Neuronal stem cell (in vitro differentiated cells): ENCODE measurements around the gene LAMA5.
A peak's percentile ranks its signal among the peaks of the same experiment; 100 is the strongest.

Experiments
- DNase-seq: peaks from one replicate; pipeline ENCODE4 v3.0.0-alpha.2; 2013; ENCODE audit warnings: low spot score
- H2AFZ ChIP-seq: one replicate; pipeline ENCODE4 v1.6.1; 2013; ENCODE audit warnings: mild to moderate bottlenecking, low read length, inconsistent platforms
- H2AK5ac ChIP-seq: 2 replicates; pipeline ENCODE4 v1.6.1; 2013; ENCODE audit warnings: low read depth, mild to moderate bottlenecking, inconsistent platforms, low read length, moderate library complexity, mixed read lengths
- H2BK120ac ChIP-seq: 2 replicates; pipeline ENCODE4 v1.6.1; 2013; ENCODE audit warnings: low read depth, mild to moderate bottlenecking, inconsistent platforms, low read length, moderate library complexity, mixed read lengths
- H2BK12ac ChIP-seq: one replicate; pipeline ENCODE4 v1.6.1; 2013; ENCODE audit warnings: low read length, inconsistent platforms
- H2BK15ac ChIP-seq: 2 replicates; pipeline ENCODE4 v1.6.1; 2013; ENCODE audit warnings: mild to moderate bottlenecking, low read length, inconsistent platforms, mixed read lengths
- H2BK5ac ChIP-seq: one replicate; pipeline ENCODE4 v1.6.1; 2013; ENCODE audit warnings: inconsistent platforms, mild to moderate bottlenecking, low read length, moderate library complexity
- H3K14ac ChIP-seq: one replicate; pipeline ENCODE4 v1.6.1; 2013; ENCODE audit warnings: low read length, inconsistent platforms
- H3K18ac ChIP-seq: 2 replicates; pipeline ENCODE4 v1.6.1; 2013; ENCODE audit warnings: low read length, inconsistent platforms
- H3K23ac ChIP-seq: 2 replicates; pipeline ENCODE4 v1.6.1; 2013; ENCODE audit warnings: low read depth, mild to moderate bottlenecking, mixed read lengths, low read length, inconsistent platforms; ENCODE audit not compliant: poor library complexity
- H3K27ac ChIP-seq: replicated peaks from 3 replicates; pipeline ENCODE4 v1.5.1; 2013; ENCODE audit warnings: low read length, inconsistent platforms
- H3K27me3 ChIP-seq, 3 experiments: 2 replicates each; pipeline ENCODE4 v1.6.1; 2013; ENCODE audit warnings: low read length in 3 of 3, mild to moderate bottlenecking in 2 of 3, inconsistent platforms in 1 of 3, low read depth in 1 of 3, mixed read lengths in 1 of 3, moderate library complexity in 1 of 3; ENCODE audit not compliant: control insufficient read depth in 3 of 3, insufficient read depth in 3 of 3
- H3K36me3 ChIP-seq, 2 donors: replicated peaks in 1 of 2; 2 replicates each; pipeline ENCODE4 v1.6.1; 2013; ENCODE audit warnings: low read length in 2 of 2; ENCODE audit not compliant: control insufficient read depth in 2 of 2, insufficient read depth in 2 of 2
- H3K4ac ChIP-seq: 2 replicates; pipeline ENCODE4 v1.6.1; 2013; ENCODE audit warnings: inconsistent platforms, mild to moderate bottlenecking, low read length, moderate library complexity
- H3K4me1 ChIP-seq, 2 donors: 1 replicate in 1 of 2; 2 replicates in 1 of 2; pipeline ENCODE4 v1.6.1; 2013; ENCODE audit warnings: low read length in 2 of 2, low read depth in 1 of 2; ENCODE audit not compliant: control insufficient read depth in 2 of 2, insufficient read depth in 1 of 2
- H3K4me2 ChIP-seq: one replicate; pipeline ENCODE4 v1.6.1; 2013; ENCODE audit warnings: mild to moderate bottlenecking, low read length, inconsistent platforms; ENCODE audit not compliant: insufficient read depth, poor library complexity, severe bottlenecking
- H3K4me3 ChIP-seq, 2 donors: 2 replicates each; pipeline ENCODE4 v1.5.1; 2013; ENCODE audit warnings: low read length in 2 of 2, mild to moderate bottlenecking in 2 of 2, inconsistent platforms in 1 of 2, moderate library complexity in 1 of 2
- H3K79me1 ChIP-seq: one replicate; pipeline ENCODE4 v1.6.1; 2013; ENCODE audit warnings: low read depth, mild to moderate bottlenecking, inconsistent platforms, low read length, moderate library complexity
- H3K9ac ChIP-seq: one replicate; pipeline ENCODE4 v1.6.1; 2013; ENCODE audit warnings: mild to moderate bottlenecking, low read depth, low read length, inconsistent platforms; ENCODE audit not compliant: poor library complexity
- H3K9me3 ChIP-seq, 2 donors: replicated peaks in 1 of 2; 2 replicates each; pipeline versions ENCODE3 to v1.6.1; 2013; ENCODE audit warnings: low read length in 2 of 2, mild to moderate bottlenecking in 2 of 2, inconsistent platforms in 1 of 2, low read depth in 1 of 2, mixed read lengths in 1 of 2, moderate library complexity in 1 of 2; ENCODE audit not compliant: control insufficient read depth in 2 of 2, insufficient read depth in 1 of 2
- H4K8ac ChIP-seq: one replicate; pipeline ENCODE4 v1.6.1; 2013; ENCODE audit warnings: low read depth, mild to moderate bottlenecking, inconsistent platforms, low read length, moderate library complexity
- H4K91ac ChIP-seq: one replicate; pipeline ENCODE4 v1.6.1; 2013; ENCODE audit warnings: low read length, low read depth, mild to moderate bottlenecking, inconsistent platforms; ENCODE audit not compliant: poor library complexity
- WGBS, 2 donors: extraction: QIAGEN DNeasy Blood & Tissue Kit; methylation state at CpG; one replicate each; pipeline ENCODE4 v1.1.7; 2013; ENCODE audit warnings: missing lambda C conversion rate in 2 of 2, mixed read lengths in 1 of 2; ENCODE audit not compliant: insufficient read length in 2 of 2, insufficient replicate concordance in 1 of 2; ENCODE audit errors: extremely low coverage in 2 of 2; 5-methylcytosine and 5-hydroxymethylcytosine counted together

The LAMA5 gene

GRCh38 chr20:62259294-62259565 is 107.9 kb downstream of the LAMA5 start:
- peaks cover 2 to 3% of the 10 kb centered on the region in 2 donors for H3K9me3 ChIP-seq
- H2BK120ac ChIP-seq: no peak overlapping the region
- H4K8ac ChIP-seq: no peak overlapping the region
- no peak overlapping the region for H3K4ac ChIP-seq
- no peak overlapping the region for H3K14ac ChIP-seq
- no peak overlapping the region for H2BK12ac ChIP-seq
- no peak overlapping the region for H3K4me3 ChIP-seq
- peaks cover 35 to 75% of the 10 kb centered on the region in 2 donors for H3K36me3 ChIP-seq
- H3K27me3 ChIP-seq: no peaks in the 10 kb centered on the region
- H3K4me1 ChIP-seq: peaks cover 0 to 2% of the 10 kb centered on the region in 2 donors
- no peak overlapping the region for H2AK5ac ChIP-seq
- no peak overlapping the region for H4K91ac ChIP-seq
- no peak overlapping the region for H2AFZ ChIP-seq
- H3K18ac ChIP-seq: no peak overlapping the region
- WGBS, 2 donors: no CpG with 5 or more reads among the region's 8 CpGs
- peak overlapping the region; percentile 26 for H3K23ac ChIP-seq
- H3K9ac ChIP-seq: no peak overlapping the region
- no peak overlapping the region for H2BK15ac ChIP-seq
- H2BK5ac ChIP-seq: no peak overlapping the region
- H3K27ac ChIP-seq: no peak overlapping the region
- H3K4me2 ChIP-seq: no peak overlapping the region
- H3K79me1 ChIP-seq: peaks cover 3% of the 10 kb centered on the region
- no peak for DNase-seq
